HG03196 (cell line): ENCODE results near the gene ZBTB7C.
"Not testable (repeated sequence)": the region's sequence is repeated elsewhere in the genome, so short reads cannot be mapped to it uniquely, and the experiment has no call there.

Experiments used
- ATAC-seq: cut with Tn5 transposase; IDR thresholded peaks from one replicate; pipeline ENCODE4 v1.9.1; 2021; ENCODE audit not compliant: unreplicated experiment

Gene ZBTB7C

DNA sequence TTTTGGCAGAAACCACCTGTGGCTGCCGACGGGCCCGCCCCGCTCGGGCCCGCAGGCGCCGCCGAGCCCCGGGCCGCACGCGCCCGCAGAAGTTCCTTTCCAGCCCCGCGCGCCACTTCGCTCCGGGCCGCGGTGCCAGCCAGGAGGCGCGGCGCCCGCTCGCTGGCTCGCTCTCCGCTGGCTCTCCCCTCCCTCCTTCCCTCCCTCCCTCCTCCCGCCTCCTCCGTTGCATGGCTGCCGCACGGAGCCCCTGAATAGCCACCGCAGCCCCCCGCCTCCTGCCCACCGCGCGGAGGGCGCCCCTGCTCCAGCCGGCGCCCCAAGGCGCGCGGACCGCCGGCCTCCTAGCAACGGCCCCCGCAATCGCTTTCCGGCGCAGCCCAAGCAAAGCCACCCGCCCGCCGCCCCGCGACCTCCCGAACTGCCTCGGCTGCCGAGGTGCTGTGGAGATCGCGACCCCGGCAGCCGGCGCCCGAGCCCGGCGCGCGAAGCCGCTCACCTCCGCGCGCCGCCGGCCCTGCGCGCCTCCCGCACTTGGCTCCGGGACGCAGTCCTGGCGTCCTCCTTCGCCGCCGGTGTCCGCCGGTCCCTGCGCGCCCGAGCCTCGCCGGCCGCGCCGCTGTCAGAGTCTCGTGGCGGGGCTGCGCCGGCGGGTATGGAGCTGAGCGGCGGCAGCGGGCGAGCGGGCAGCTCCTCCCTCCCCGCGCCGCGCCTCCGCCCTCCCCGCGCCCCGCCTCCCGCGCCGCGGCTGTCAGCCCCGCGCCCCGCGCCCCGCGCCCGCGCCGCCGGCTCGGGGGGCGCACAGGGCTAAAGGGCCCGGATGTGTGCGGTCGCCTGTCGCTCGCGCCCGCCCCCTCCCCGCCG lies at the start of gene ZBTB7C:
Gene ZBTB7C (minus strand): TSS at position 657 of the 864 bp plus-strand sequence.
- ATAC-seq: no peak

- ATAC-seq: no peak
Observed at GRCh38 chr18:48456838-48457237, 47.7 kb upstream of the ZBTB7C start.

DNA sequence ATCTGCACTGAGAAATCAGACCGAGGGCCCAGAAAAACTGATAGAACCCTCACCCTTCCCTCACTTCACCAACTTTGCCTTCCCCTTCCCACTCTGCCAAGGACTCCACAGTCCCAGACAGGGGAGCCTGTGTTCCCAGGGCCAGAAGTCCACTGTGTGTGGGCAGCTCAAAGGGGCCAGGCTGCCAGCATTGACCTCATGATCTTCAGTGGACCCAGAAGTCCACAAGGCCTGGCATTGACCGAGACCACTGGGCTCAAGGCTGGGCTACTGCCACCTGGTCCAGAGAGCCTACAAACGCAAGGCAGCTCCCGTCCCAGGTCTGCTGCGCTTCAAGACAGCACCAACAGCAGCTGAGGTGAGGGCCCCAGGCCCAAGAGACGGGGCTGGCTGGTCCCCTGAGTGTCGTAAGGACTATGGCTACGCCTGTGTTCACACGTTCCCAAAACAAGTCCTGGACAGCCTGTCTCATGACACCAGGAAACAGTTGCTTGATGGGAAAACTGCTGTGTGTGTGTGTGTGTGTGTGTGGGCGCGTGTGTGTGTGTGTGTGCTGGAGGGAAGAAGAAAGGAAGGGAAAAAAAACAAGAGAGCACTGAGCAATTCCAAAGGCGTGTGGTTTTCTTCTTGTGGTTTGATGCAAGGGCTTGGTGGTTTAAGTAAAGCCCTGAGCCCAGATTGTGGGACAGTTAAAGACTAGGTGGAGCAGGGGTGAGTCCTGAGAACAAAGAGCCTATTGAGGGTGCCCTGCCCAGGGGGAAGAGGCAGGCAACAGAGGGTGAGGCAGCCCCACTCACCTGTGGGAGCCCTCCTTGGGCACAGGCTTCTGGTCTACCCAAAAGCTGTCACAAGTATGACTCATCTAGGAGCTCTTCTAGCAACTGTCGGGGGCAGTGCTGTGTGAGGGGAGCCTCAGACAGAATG lies 46.6 kb upstream of the ZBTB7C start:
- ATAC-seq: no peak

- no peak for ATAC-seq
Observed at GRCh38 chr18:48454261-48454757, 45.1 kb upstream of the ZBTB7C start.

GRCh38 chr18:48453330-48454066 lies 44.3 kb upstream of the ZBTB7C start:
- no peak for ATAC-seq

GRCh38 chr18:48452861-48453323 lies 43.7 kb upstream of the ZBTB7C start:
- no peak for ATAC-seq

DNA sequence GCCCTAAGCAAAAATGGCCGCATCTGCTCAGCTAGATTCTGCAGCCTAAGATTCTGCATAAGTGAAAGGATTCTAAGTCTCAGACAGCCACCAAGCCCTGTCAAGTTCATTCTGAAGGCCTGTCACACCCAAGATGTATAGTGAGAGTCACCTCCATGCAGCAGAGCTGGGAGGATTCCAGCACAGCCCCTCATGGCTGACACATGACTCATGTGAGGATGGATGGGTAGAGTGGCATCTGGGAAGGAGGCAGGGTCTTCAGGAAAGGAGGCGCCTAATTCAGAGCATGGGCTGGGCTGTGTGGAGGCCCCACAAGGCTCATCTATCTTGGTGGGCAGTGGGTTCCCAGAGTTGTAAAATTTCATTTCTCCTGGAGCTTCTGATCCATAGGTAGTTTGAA lies 41.5 kb upstream of the ZBTB7C start:
- ATAC-seq: no peak

DNA sequence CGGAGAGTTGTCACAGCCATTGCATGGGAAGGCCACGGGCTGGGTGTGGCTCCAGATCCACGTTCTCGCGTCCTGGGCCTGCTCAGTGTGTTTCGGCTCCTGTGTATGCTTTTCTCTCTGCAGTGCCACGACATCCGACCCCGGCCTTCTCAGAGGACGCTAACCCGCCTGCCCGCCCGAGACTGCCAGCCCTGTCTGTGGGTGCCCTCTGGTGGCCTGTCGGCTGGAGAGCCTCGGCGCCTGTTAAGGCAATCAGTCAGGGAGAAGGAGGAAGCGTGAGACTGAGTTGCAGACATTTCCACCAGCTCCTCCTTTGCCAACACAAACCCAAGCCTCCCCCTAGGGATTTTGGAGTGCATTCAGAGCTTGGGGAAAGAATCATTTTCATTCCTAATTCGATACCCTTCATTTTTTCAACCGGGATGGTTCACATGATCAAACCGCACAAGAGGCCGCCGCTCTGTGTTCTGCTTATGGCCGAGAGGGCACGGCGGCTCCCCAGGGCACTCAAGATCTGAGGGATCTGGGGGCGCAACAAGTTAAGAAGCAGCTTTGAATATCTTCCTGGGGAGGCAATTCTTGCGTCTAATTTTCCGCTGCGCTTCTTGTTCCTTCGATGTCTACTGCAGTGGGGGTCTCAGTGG lies 37.5 kb upstream of the ZBTB7C start:
- ATAC-seq: peak; percentile 55

DNA sequence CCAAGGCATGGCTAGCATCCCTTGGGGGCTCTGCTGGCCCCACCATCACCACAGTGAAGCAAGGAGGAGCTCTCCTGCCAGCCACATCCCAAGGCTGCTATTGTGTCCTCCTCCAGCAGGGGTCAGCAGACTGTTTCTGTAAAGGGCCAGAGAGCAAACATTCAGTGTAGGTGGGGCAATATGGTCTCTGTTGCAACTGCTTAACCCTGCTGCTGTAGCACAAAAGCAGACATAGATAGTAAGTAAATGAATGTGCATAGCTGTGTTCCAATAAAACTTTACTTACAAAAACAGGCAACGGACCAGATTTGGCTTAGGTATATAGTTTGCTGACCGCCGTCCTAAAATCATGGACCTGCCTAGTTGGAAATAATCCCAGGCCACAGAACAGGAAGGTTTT lies 36.4 kb upstream of the ZBTB7C start:
- ATAC-seq: peak; percentile 52

DNA sequence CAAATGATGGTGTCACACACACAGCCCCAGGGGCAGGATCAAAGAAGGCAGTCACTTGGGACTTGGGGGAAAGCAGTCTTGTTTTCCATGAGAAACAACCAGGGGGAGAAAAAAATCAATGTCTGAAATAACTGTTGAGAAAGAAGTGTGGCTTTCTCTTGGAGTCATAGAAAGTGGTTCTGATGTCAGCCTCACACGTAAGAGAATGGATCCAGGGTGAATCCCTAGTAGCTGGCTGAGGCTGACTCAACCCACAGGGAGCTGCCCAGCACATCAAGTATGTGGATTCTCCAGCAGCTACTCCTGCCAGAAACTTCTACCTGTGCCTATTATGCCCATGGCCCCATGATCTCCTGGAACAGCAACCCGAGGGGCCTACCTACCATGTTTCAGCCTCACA lies 33.6 kb upstream of the ZBTB7C start:
- ATAC-seq: no peak

DNA sequence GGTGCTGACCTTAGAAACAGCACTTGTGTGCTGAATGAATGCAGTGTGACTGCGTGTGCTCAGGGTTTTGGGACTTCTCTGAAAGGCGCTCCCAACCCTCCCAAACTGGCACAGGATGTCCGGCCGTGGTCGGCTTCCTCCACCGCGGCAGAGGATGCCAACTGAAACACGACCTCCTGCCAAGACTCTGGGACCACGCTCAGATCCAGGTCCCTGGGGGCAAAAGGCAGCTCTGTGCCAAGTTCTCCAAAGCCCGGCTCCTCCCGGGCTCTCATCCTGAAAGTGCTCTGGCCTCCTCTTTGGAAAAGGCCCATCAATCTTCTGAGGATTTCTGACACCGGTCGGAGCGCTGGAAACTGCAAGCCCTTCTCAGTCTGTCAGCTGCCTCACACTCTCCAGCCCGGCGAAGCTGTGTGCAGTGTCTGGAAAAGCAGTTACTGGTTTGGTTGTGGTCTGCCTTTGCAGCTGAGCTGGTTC lies 32.3 kb upstream of the ZBTB7C start:
- ATAC-seq: no peak

GRCh38 chr18:48440924-48441323 lies 31.7 kb upstream of the ZBTB7C start:
- no peak for ATAC-seq

DNA sequence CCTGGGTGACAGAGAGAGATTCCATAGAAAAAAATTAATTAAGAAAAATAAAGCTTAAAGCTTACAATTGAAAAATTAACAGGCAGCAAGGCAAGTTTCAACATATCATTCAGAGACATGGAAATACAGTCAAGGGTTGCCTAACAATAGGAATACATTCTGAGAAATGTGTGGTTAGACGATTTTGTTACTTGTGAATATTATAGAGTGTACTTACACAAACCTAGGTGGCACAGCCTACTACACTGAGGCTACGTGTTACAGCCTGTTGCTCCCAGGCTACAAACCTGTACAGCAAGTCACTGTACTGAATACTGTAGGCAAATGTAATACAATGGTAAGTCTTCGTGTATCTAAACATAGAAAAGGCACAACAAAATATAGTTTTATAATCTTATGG lies 27.7 kb upstream of the ZBTB7C start:
- ATAC-seq: no peak

DNA sequence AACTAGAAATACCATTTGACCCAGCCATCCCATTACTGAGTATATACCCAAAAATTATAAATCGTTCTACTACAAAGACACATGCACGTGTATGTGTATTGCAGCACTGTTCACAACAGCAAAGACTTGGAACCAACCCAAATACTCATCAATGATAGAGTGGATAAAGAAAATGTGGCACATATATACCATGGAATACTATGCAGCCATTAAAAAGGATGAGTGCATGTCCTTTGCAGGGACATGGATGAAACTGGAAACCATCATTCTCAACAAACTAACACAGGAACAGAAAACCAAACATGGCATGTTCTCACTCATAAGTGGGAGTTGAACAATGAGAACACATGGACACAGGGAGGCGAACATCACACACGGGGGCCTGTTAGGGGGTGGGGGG lies 25.2 kb upstream of the ZBTB7C start:
- not testable (repeated sequence) for ATAC-seq

- no peak for ATAC-seq
Observed at GRCh38 chr18:48433541-48433940, 24.4 kb upstream of the ZBTB7C start.

- ATAC-seq: no peak
Observed at GRCh38 chr18:48430150-48430549, 21.0 kb upstream of the ZBTB7C start.

DNA sequence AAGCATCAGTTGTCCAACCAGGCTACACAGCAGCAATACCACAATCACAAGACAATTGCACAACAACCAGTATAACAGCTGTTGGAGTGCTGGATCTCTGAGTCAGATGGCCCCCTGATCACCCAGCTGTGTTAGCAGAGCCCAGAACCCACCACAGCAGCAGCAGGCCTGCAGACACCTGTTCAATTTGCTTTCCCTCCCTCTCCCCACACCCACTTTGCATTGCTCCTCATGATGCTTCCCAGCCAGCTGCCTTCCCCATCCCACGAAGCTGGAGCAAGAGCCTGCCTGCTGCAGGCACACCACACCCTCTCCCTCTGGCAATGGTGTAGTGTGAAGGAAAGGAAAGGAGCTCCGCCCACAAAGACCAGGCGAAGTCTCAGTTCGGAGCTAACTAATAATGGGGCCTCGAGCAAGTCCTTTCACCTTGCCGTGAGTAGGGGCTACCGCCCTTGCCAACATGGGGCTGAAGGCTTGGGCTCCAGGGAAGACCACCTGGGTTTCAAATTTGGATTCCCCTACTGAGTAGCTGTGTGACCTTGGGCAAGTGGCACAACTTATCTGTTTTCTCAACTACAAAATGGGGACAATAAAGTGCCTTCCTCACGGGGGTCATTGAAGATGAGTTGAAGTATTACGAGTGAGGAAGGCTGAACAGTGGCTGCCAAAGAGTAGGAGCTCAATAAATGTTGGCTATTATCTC lies 19.4 kb upstream of the ZBTB7C start:
- no peak for ATAC-seq

DNA sequence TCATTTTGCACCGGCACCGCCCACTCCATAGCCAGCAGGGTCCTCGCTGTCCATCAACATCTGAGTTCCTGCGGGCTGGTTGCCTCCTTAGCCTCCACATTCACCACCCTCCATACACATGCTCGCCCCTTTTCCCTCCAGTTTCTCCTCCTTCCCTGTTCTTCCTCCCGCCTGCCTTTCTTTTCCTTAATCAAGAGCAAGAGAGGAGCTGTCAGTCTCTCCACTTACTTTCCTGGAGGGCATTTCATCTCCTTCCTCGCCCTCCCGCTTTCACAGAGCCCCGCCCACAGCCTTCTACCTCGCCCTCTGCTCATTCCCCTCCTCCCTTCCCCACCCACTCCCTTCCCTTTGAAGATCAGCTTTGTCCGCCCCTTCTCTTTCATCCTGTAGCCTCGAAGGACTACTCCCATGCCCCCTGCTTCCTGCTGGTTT lies 13.8 kb upstream of the ZBTB7C start:
- ATAC-seq: no peak

GRCh38 chr18:48419277-48420022 lies 10.3 kb upstream of the ZBTB7C start:
- ATAC-seq: no peak
